GM21528 (cell line): ENCODE data around the gene RPS13.
A peak's percentile ranks its signal among the peaks of the same experiment; 100 is the strongest.
"Not testable (repeated sequence)": the region's sequence is repeated elsewhere in the genome, so short reads cannot be mapped to it uniquely, and the experiment has no call there.

ENCODE experiments used
- ATAC-seq: cut with Tn5 transposase; IDR thresholded peaks from one replicate; pipeline ENCODE4 v1.9.1; 2021; ENCODE audit warnings: mild to moderate bottlenecking, moderate library complexity; ENCODE audit not compliant: unreplicated experiment, low FRiP score

Gene RPS13

DNA sequence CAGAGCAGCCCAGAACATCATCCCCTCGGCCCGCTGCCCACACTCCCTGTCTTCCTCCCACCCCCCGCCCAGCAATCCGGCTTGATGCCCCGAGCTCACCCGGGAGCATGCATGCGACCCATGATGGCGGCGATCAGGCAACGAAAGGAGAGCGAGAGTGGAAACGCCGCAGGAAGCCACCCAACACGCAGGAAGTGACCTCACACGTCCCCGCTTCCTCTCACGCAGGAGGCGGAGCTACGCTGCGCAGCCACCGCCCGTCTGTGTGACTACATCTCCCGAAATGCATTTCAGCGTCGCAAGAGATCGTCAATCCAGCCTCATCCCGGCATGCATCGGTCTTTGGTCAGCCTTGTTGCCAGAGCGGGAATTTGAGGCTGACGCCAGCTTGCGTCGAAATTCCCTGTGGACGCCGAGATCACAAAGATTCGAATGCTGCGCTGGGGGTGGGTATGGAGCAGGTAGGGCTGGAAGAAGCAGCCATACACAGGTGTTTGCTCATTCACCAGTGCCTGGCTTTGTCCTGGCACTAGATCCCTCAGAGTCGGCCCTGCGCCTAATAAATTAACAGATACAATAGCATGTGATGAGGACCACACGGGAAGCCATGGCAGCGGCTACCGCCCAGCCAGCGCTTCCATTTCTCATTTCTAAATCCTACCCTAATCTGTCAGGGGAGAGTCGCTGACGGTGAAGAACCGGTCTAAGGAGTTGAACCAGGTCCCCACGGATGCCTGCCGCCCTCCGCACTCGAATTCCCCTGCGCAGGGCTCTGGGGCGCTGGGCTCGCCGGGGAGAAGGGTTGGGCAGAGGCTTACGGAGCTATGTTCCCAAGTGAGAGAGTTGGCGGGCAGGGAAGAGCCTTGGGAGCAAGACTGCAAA, at the start of gene RPS13:
Gene RPS13 (minus strand): TSS at position 148 of the 882 bp plus-strand sequence. CDS start 26 bp downstream, at position 122.
- ATAC-seq = peak; percentile 96

GRCh38 chr11:17121981-17122380, 44.5 kb upstream of the RPS13 start:
- ATAC-seq = no peak

- no peak for ATAC-seq
These were observed 39.8 kb upstream of the RPS13 start for GRCh38 chr11:17117262-17117661.

DNA sequence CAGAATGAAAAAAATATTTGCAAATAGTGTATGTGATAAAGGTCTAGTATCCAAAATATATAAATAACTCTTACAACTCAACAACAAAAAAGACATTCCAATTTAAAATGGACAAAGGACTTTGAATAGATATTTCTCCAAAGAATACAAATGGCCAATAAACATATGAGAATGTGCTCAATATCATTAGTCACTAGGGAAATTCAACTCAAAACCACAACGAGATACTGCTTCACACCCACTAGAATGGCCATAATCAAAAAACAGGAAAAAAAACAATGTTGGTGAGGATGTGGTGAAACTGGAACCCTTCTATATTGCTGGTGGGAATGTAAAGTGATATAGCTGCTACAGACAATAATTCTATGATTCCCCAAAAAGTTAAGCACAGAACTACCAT, 38.6 kb upstream of the RPS13 start:
- no peak for ATAC-seq

- ATAC-seq = not testable (repeated sequence)
These were observed 30.3 kb upstream of the RPS13 start for GRCh38 chr11:17107745-17108144.

GRCh38 chr11:17105404-17106040, 28.1 kb upstream of the RPS13 start:
- ATAC-seq = not testable (repeated sequence)

GRCh38 chr11:17102462-17102861, 25.0 kb upstream of the RPS13 start:
- no peak for ATAC-seq

- no peak for ATAC-seq
These were observed 21.2 kb upstream of the RPS13 start for GRCh38 chr11:17098658-17099057.

DNA sequence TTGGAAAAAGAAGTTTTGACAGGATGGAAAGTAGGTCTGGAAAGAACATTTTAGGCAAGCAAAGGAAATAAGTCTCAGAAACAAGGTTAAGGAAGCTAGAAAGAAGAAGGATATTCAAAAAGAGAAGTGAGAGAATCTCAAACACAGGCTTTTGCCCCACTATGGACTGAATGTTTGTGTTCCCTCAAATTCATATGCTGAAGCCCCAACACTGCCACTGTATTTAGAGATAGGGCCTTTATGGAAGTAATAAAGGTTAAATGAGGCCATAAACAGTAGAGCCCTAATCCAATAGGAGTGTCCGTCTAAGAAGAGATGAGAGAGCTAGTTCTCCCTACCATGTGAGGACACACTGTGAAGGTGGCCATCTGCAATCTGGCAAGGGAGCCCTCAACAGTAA, 20.6 kb upstream of the RPS13 start:
- no peak for ATAC-seq

GRCh38 chr11:17085976-17086375, 8.5 kb upstream of the RPS13 start:
- ATAC-seq = not testable (repeated sequence)

DNA sequence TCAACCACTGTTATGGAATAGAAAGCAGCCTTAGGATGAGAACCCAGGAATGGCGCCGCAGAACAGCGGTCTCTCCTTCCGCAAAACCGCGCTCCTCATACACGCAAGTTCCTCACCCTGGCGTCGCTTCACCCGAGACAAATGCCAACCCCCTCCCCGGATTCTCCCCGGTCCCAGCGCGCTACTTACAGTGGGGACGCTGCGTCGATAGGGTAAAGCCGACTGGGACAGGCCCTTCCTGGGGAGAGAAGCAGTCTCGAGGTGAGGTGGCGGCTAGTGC, 287 bp downstream of the RPS13 start:
- peak; percentile 19 for ATAC-seq

- ATAC-seq = no peak
These were observed 789 bp downstream of the RPS13 start for GRCh38 chr11:17076517-17077239.

GRCh38 chr11:17075506-17075905, 2.0 kb downstream of the RPS13 start:
- no peak for ATAC-seq

DNA sequence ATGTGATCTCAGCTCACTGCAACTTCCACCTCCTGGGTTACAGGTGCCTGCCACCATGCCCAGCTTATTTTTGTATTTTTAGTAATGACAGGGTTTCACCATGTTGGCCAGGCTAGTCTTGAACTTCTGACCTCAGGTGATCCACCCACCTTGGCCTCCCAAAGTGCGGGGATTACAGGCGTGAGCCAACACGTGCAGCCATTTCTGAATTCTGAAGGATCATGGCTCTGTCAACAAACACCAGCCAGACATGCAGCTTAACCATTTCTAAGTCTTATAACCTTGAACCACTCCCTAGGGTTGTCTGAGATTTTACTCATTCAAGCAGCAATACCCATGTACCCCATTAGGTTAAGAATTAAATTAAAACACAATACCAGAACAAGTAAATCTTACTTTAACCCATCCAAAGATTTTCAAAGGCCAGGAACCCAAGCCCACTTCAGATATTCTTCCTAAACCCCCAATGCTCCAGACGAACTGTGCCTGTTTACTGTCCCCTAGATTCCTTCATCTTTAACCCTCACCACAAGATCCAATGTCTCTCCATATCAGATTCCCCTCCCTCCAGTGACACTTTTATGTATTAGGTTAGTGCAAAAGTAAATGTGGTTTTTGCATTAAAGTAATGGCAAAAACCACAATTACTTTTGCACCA, 4.0 kb downstream of the RPS13 start:
- no peak for ATAC-seq

- no peak for ATAC-seq
These were observed 10.1 kb downstream of the RPS13 start for GRCh38 chr11:17067417-17067816.

- ATAC-seq = no peak
These were observed 10.8 kb downstream of the RPS13 start for GRCh38 chr11:17066691-17067090.

DNA sequence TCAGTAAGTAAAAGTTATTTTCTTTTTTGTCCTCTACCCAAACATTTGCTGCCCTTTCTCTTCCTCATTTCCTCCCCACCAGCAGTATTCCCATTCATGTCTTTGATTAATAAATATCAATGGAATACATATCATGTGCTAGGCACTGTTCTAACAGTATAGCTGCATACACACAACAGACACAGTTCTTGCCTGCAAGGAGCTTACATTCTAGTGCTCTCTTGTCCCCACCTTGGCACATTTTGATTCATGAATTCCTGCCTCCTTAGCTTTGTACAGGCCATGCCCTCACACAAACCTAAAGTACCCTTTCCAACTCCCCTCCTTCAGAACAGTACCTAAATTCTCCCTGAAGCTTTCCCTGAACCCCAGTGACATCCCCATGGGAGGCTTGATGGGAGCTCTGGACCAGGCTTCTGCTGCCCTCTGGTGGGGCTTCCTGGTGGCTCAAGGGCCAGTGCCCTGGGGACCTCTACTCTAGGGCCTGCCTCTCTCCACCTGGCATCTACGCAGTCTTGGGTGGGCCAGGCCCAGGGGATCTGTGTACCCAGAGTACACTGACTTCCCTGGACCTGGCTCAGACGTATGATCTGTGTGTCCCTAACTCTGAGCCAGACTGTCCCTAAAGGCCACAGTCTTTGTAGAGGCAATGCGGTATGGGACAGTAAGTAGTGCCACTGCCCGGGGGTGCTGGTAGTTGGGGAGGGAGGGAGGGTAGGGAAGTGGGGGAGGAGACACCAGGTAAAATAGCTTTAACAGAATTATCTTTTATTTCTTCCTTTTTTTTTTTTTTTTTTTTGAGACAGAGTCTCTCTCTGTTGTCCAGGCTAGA, 14.1 kb downstream of the RPS13 start:
- ATAC-seq = peak; percentile 60

DNA sequence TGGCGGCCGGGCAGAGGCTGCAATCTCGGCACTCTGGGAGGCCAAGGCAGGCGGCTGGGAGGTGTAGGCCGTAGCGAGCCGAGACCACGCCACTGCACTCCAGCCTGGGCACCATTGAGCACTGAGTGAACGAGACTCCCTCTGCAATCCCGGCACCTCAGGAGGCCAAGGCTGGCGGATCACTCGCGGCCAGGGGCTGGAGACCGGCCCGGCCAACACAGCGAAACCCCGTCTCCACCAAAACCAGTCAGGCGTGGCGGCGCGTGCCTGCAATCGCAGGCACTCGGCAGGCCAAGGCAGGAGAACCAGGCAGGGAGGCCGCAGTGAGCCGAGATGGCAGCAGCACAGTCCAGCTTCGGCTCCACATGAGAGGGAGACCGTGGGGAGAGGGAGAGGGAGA, 26.3 kb downstream of the RPS13 start:
- ATAC-seq = not testable (repeated sequence)

- ATAC-seq = not testable (repeated sequence)
These were observed 29.0 kb downstream of the RPS13 start for GRCh38 chr11:17048491-17048890.

DNA sequence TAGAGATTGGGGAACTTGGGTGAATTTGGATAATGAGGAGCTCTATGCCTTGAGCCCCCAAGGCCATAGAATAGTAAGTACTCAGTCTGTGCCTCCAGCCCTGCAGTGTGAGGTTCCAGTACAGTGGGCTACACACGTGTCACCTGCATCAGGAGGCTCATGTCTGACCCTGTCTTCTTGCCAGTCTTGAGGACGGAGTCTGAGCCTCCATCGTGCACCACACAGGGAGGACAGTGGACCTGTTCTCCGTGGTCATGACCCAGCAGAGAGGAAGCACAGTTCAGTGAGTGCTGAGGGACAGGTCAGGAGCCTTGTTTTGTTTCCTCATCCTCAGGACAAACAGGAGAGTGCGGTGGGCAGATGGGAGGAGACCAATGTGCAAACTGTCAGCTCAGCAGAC, 30.8 kb downstream of the RPS13 start:
- no peak for ATAC-seq
